IPS-11a (cell line): Measurements from ENCODE around the gene PPP2R2D.
A peak's percentile ranks its signal among the peaks of the same experiment; 100 is the strongest.

Experiments used
- H3K4me3 ChIP-seq: one replicate; pipeline ENCODE4 v1.5.1; 2013; ENCODE audit warnings: low read depth, low read length, control low read depth

The PPP2R2D gene

GRCh38 chr10:131900350-131901152, at the start of gene PPP2R2D:
Gene PPP2R2D, plus strand, starts transcription at chr10:131901008. Its CDS starts 141 bp downstream, at chr10:131901149.
- peak within 1 kb of the TSS; percentile 75 for H3K4me3 ChIP-seq

GRCh38 chr10:131851346-131851745, 49.5 kb upstream of the PPP2R2D start:
- H3K4me3 ChIP-seq = no peak overlapping the region

- no peak overlapping the region for H3K4me3 ChIP-seq
These were observed 48.5 kb upstream of the PPP2R2D start for GRCh38 chr10:131852176-131852822.

DNA sequence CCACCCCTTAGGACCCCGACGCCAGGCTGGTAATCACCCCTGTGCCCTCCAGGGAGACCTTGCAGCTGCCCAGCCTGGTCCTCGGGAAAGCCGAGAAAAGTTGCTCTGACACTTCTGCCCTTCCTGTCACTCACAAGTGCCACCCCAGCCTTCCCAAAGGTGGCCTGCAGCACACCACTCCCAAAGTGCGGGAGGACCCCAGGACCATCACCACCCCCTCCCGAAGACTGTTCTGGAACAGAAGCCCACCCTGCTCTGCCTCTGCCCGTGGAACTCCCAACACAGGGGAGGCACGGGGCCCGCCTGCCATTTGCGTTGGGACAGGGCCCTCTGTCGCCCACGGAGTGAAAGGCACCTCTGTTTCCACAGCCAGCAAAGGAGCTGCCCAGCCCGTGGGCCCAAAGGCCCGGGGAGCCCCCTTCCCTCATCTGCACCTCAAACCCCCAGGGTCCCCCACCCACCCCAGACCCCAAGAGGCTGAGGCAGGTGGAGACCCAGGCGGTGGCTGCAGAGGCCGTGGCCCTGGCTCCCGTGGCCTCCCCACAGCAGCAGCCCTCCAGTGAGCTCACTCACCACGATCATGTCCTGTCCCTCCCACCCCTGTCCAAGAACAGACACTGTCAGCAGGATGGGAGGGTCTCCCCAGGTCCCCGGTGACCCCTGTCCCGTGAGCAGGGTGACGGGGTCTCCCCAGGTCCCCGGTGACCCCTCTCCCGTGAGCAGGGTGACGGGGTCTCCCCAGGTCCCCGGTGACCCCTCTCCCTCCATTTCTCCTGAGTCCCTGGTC, 47.8 kb upstream of the PPP2R2D start:
- no peak overlapping the region for H3K4me3 ChIP-seq

DNA sequence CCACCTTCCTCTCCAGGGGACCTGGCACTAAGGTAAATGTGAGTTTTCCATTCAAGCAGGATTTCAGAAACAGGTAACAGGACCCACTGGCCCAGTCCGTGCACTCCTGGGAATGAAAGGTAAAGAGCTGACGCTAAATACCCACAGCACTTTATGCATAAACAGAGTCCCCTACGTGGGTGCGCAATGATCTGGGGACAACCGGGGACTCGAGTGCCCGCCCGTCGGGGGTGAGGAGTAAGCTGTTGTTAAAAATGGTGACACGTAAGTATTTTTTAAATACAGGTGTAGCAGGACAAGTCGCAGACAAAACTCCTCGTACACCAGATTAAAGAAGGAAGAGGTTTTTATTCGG, 47.2 kb upstream of the PPP2R2D start:
- H3K4me3 ChIP-seq = no peak overlapping the region

GRCh38 chr10:131854579-131855335, 46.1 kb upstream of the PPP2R2D start:
- H3K4me3 ChIP-seq = no peak overlapping the region

- no peak overlapping the region for H3K4me3 ChIP-seq
These were observed 45.1 kb upstream of the PPP2R2D start for GRCh38 chr10:131855461-131856401.

GRCh38 chr10:131856441-131857094, 44.2 kb upstream of the PPP2R2D start:
- no peak overlapping the region for H3K4me3 ChIP-seq

- no peak overlapping the region for H3K4me3 ChIP-seq
These were observed 43.4 kb upstream of the PPP2R2D start for GRCh38 chr10:131857156-131858117.

- no peak overlapping the region for H3K4me3 ChIP-seq
These were observed 42.7 kb upstream of the PPP2R2D start for GRCh38 chr10:131858118-131858515.

DNA sequence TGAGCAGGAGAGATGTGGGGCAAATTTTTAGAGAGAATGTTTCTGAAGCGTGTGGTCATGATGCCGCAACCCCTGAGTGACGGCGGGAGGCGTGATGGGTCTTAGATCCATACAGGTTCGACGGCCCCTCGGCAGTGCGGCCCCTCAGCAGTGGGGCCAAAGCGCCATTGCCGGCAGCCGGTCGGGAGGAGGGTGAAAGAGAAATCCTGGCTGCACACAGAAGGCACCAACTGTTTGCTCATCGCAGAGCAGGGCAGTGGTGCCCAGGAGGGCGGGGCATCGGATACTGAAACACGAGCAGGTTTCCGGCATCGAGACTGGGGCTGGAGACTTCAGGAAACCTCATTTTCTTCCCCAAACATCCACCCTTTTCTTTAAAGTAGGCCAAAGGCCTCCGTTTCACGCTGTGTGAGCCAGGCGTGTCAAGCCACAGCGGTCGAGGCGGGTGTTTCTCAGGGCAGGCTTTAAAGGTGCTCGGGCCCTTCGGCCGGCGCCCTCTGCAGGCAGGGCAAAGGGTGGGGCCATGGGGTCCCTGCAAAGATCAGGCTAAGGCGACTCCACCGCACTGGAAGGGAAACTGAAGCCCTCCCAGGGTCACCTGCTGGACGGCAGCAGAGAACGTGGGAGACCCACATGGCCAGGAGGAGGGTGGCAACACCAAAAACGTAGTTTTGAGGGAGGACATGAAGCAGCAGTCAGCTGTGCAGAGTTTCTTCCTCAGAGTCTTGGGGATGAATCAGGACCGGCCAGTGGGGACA, 42.0 kb upstream of the PPP2R2D start:
- H3K4me3 ChIP-seq = no peak overlapping the region

DNA sequence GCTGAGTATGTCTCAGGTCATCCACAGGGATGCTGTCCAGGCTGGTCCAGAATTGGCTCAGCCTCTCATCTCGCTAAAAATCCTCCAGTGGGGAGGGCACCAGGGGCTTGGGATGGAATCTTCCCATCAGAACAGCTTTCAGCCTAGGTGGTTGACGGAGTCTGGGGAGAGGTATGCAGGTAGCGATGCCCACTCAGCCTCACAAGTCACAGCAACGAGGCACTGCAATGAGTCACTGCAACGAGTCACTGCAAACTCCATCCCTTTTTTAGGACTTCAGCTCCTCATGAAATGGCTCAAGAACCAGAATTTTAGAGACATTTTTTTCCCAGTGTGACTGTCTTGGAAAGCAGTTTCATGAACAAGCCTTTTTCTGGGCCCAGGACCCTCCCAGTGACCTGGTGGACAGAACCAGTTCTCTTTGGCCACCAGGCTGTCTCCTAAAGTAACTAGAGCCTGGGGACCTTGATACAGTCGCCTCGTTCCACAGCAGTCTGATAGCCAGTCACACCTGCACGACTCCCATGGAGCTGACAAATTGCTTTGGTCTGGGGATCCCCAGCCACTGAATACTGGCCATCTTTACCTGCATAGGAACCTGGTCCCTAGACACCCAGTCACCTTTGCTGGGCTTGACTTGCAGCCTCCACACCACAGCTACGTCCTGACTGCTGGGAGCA, 41.3 kb upstream of the PPP2R2D start:
- no peak overlapping the region for H3K4me3 ChIP-seq

DNA sequence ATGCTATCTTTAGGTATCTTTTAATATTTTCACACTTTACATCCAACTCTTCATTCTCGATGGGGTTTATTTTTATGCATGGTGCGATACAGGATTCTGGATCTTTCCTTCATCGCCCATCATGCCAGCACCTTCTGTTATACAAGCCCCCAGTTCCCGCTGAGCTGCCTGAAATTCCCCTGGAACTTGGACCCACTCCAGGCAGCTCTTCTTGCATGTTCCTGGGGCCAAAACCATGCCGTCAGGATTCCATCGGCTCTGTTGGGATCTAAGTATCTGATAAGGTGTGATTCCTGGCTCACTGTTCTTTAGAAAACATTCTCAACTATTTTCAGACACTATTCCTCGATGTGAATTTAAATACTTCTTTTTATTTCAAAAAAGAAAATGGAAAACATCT, 40.5 kb upstream of the PPP2R2D start:
- H3K4me3 ChIP-seq = no peak overlapping the region

GRCh38 chr10:131860806-131861440, 39.9 kb upstream of the PPP2R2D start:
- no peak overlapping the region for H3K4me3 ChIP-seq

DNA sequence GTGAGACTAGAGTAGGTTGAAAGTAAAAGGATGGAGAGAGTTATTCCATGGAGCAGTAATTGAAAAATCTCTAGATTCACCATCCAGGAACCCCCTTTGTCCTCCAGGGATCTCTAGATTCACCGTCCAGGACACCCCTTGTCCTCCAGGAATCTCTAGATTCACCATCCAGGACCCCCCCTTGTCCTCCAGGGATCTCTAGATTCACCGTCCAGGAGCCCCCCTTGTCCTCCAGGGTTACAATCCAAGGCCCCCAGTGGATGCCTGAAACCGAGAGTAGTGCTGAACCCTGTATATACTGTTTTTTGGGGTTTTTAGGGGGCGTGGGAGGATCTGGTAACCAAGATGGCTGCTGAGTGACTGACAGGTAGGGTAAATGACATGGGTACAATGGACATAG, 38.3 kb upstream of the PPP2R2D start:
- no peak overlapping the region for H3K4me3 ChIP-seq

DNA sequence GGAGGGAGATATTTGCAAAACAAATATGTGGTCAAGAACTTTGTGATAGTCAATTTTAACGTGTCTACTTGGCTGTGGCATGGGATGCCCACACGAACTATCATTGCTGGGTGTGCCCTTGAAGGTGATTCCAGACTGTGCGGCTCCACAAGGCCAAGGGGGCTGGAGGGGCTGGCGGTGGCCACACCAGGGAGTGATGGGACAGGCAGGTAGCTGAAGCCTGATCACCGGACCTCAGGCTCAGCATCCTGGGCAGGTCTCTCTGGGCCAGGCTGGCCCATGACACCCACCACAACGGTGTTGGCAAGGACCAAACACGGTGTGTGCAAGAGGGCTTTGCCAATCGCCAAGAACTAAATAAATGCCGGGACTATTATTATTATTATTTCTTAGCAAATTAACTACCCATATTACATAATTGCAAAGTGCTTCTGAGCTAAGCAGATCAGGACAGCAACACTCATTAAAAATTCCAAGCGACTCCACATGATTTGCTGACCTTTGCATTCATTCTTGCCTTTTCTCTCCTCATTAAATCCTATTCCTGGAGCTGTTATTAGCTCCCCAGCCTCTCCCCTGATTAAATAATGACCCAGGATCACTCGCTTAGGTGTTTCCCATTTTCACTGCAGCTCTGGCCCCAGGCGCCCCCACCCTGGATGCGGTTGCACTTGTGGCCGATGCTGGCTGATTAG, 35.4 kb upstream of the PPP2R2D start:
- H3K4me3 ChIP-seq = no peak overlapping the region
